Neutrophil (primary cell): Measurements from ENCODE around the gene CNGA2.

ENCODE experiments used
- H3K27ac ChIP-seq: fragments of 200-600 bp; sonication (generic); 2 replicates; pipeline ENCODE4 v1.5.1; 2016; ENCODE audit warnings: mild to moderate bottlenecking, moderate library complexity
- H3K27me3 ChIP-seq: fragments of 200-600 bp; sonication (generic); 2 replicates; pipeline ENCODE4 v1.6.0; 2016; ENCODE audit warnings: mild to moderate bottlenecking
- H3K36me3 ChIP-seq: fragments of 200-600 bp; sonication (generic); 2 replicates; pipeline ENCODE4 v1.5.1; 2017
- H3K4me1 ChIP-seq, 2 experiments: fragments of 200-600 bp in 1 of 2; sonication (generic) in 1 of 2; 1 replicate in 1 of 2; 2 replicates in 1 of 2; pipeline versions ENCODE4 v1.5.1 to v1.6.1; 2013 to 2016; ENCODE audit warnings: low read depth in 1 of 2, low read length in 1 of 2, mild to moderate bottlenecking in 1 of 2, moderate library complexity in 1 of 2; ENCODE audit not compliant: control insufficient read depth in 1 of 2, insufficient read depth in 1 of 2
- H3K4me3 ChIP-seq, 2 experiments: fragments of 200-600 bp in 1 of 2; sonication (generic) in 1 of 2; 1 replicate in 1 of 2; 2 replicates in 1 of 2; pipeline ENCODE4 v1.5.1; 2013 to 2016; ENCODE audit warnings: low read depth in 1 of 2, low read length in 1 of 2, mild to moderate bottlenecking in 1 of 2, moderate library complexity in 1 of 2
- H3K9me3 ChIP-seq: fragments of 200-600 bp; sonication (generic); 2 replicates; pipeline ENCODE4 v1.5.1; 2016
- CTCF ChIP-seq: fragments of 200-600 bp; sonication (generic); IDR thresholded peaks from 2 replicates; pipeline ENCODE4 v1.5.1; 2016; ENCODE audit warnings: antibody characterized with exemption

The CNGA2 gene

GRCh38 chrX:151712253-151712652 is 22.3 kb upstream of the CNGA2 start:
- no peaks in the 10 kb centered on the region for H3K27me3 ChIP-seq
- no peak overlapping the region for H3K27ac ChIP-seq
- no peak overlapping the region for H3K4me3 ChIP-seq
- H3K9me3 ChIP-seq, result no peaks in the 10 kb centered on the region
- no peaks in the 10 kb centered on the region for H3K4me1 ChIP-seq
- no peak for TF ChIP-seq CTCF
- H3K36me3 ChIP-seq, result no peaks in the 10 kb centered on the region

- Histone ChIP-seq H3K4me1 (no peaks in the 10 kb centered on the region), H3K27me3 (no peaks in the 10 kb centered on the region)
Observed at GRCh38 chrX:151713849-151714248, 20.7 kb upstream of the CNGA2 start.

GRCh38 chrX:151714362-151714761 is 20.2 kb upstream of the CNGA2 start:
- no peak for TF ChIP-seq CTCF
- no peaks in the 10 kb centered on the region for H3K9me3 ChIP-seq

More at GRCh38 chrX:151713849-151714248, 20.7 kb upstream of the CNGA2 start:
- no peaks in the 10 kb centered on the region for H3K9me3 ChIP-seq
- TF ChIP-seq CTCF, result no peak
- no peak overlapping the region for H3K27ac ChIP-seq
- no peak overlapping the region for H3K4me3 ChIP-seq
- H3K36me3 ChIP-seq, result no peaks in the 10 kb centered on the region

GRCh38 chrX:151715752-151716151 is 18.8 kb upstream of the CNGA2 start, which contains the start of gene FATE1:
FATE1 (plus strand) TSS chrX:151716035; CDS start chrX:151716120, 85 bp downstream.
- Histone ChIP-seq H3K9me3 (no peaks in the 10 kb centered on the region), H3K36me3 (no peaks in the 10 kb centered on the region), H3K4me1 (no peaks in the 10 kb centered on the region), H3K27ac (no peak within 1 kb of the TSS), H3K4me3 (no peak within 1 kb of the TSS), H3K27me3 (no peaks in the 10 kb centered on the region)
- TF ChIP-seq CTCF, result no peak

More at GRCh38 chrX:151714362-151714761, 20.2 kb upstream of the CNGA2 start:
- Histone ChIP-seq H3K36me3 (no peaks in the 10 kb centered on the region), H3K27ac (no peak overlapping the region), H3K4me3 (no peak overlapping the region), H3K4me1 (no peaks in the 10 kb centered on the region), H3K27me3 (no peaks in the 10 kb centered on the region)

GRCh38 chrX:151722241-151722846 is 12.2 kb upstream of the CNGA2 start:
- H3K27me3 ChIP-seq, result no peaks in the 10 kb centered on the region
- no peak overlapping the region for H3K27ac ChIP-seq
- H3K9me3 ChIP-seq, result no peaks in the 10 kb centered on the region
- no peaks in the 10 kb centered on the region for H3K36me3 ChIP-seq
- no peak overlapping the region for H3K4me3 ChIP-seq
- TF ChIP-seq CTCF, result no peak
- H3K4me1 ChIP-seq, result no peaks in the 10 kb centered on the region
